ENCODE measurements around the gene C19orf12. TPM values are rescaled to one million over a fixed set of nuclear protein-coding genes. Genes with fewer than 3 reads are reported as not detected.

The C19orf12 gene
- total RNA-seq (10 to 100 TPM; 24.2 to 29.8 TPM), polyA plus RNA-seq (ENCODE audit: insufficient read length in 2 of 2) (10 to 100 TPM; 42.7 to 42.9 TPM)
- long read RNA-seq, donor 1, transcript C19orf12-201 (3 exons, 2,464 nt) = major isoform, 11 of 14 reads
- long read RNA-seq, donor 1, partial matches to known transcripts = 0 of 14 reads
- long read RNA-seq, donor 1, other reads (novel, unspliced or antisense) = 0 of 14 reads
- long read RNA-seq, donor 2, partial matches to known transcripts = 0 of 8 reads
- long read RNA-seq, donor 2, other reads (novel, unspliced or antisense) = 0 of 8 reads
- long read RNA-seq, donor 3, transcript C19orf12-201 (3 exons, 2,464 nt) = major isoform, 7 of 12 reads
- long read RNA-seq, donor 3, partial matches to known transcripts = 0 of 12 reads
- long read RNA-seq, donor 3, other reads (novel, unspliced or antisense) = 0 of 12 reads
- long read RNA-seq, donor 4, transcript C19orf12-201 (3 exons, 2,464 nt) = major isoform, 7 of 9 reads
- long read RNA-seq, donor 4, partial matches to known transcripts = 0 of 9 reads
- long read RNA-seq, donor 4, other reads (novel, unspliced or antisense) = 0 of 9 reads

DNA sequence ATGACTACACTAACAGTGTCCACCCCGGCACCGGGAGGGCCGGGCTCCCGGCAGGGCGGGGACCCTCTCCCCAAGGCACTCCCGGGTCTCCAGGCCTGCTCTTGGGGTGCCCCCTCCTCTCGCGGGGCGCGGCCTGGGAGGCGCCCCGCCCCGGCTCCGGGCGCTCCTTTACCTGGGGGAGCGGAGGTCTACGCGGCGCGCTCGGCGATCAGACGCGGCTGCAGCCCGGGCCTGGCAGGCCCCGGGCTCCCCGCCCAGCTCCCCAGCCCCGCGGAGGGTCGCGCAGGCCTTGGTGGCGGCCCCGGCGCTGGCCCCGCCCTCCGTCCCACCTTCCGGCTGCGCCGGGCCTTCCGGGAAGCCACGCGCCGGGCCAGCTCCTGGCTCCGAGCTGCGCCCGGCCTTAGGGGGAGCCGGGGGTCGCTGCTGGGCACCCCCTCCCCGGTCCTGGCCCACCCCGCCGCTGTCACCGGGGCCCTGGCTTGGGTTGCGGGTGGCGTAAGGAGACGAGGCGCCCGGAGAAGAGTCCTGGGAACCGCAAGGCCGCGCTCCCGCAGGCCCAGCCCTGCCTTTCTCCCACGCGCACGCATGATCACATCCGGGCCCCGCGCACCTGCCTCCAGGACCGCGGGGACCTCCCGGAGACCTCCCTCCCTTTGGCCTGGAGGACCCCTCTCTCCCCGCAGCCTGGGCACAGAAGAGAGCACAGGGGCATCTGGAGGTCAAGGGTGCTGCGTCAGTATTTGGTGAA is at the start of gene C19orf12:
Gene C19orf12, minus strand, starts transcription at position 309 of the 748 bp plus-strand sequence. CDS start 6,848 bp downstream, outside the sequence.
- Histone ChIP-seq H3K27me3 (ENCODE audit: control insufficient read depth, insufficient read depth, low read length) (no peaks in the 10 kb centered on the region), H3K27ac (ENCODE audit: low read depth, low read length) (peak within 1 kb of the TSS; percentile 74), H3K4me3 (ENCODE audit: low read depth, low read length) (peak within 1 kb of the TSS; percentile 58), H3K9me3 (ENCODE audit: control insufficient read depth, insufficient read depth, low read length) (no peaks in the 10 kb centered on the region), H3K36me3 (ENCODE audit: control insufficient read depth, insufficient read depth, low read length) (peaks cover 7% of the 10 kb centered on the region), H3K4me1 (ENCODE audit: control insufficient read depth, insufficient read depth, low read length) (peaks cover 34% of the 10 kb centered on the region)
- WGBS (ENCODE audit: insufficient coverage) = 0% methylated on average over 70 of the region's 72 CpGs
- DNase-seq (ENCODE audit: low read depth in 4 of 6, low spot score in 6 of 6) = peak in 5 of 6 donors; percentile 19 to 90 (median 67)

DNA sequence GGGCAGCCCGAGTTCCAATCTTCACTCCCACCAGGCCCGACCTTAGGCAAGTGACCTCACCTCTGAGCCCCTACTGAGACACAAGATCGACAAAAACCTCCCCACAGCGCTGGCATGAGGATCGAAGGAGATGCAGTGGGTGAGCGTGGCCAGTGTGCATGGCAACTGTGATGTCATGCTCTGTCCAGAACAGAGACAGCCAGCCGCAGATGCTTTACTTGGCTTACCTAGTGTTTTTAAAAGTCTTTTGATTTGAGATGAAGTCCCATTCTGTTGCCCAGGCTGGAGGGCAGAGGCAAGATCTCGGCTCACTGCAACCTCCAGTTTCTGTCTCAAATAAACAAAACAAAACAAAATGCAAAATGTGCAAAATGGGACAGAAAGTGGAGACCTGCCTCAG is 49.3 kb upstream of the C19orf12 start:
- DNase-seq (ENCODE audit: low read depth in 4 of 6, low spot score in 6 of 6) = no peak
- Histone ChIP-seq H3K4me1 (ENCODE audit: control insufficient read depth, insufficient read depth, low read length) (no peaks in the 10 kb centered on the region), H3K4me3 (ENCODE audit: low read depth, low read length) (no peak overlapping the region), H3K27me3 (ENCODE audit: control insufficient read depth, insufficient read depth, low read length) (no peaks in the 10 kb centered on the region), H3K36me3 (ENCODE audit: control insufficient read depth, insufficient read depth, low read length) (no peaks in the 10 kb centered on the region), H3K9me3 (ENCODE audit: control insufficient read depth, insufficient read depth, low read length) (no peaks in the 10 kb centered on the region), H3K27ac (ENCODE audit: low read depth, low read length) (no peak overlapping the region)
- WGBS (ENCODE audit: insufficient coverage) = 84% methylated on average over 4 of the region's 8 CpGs

DNA sequence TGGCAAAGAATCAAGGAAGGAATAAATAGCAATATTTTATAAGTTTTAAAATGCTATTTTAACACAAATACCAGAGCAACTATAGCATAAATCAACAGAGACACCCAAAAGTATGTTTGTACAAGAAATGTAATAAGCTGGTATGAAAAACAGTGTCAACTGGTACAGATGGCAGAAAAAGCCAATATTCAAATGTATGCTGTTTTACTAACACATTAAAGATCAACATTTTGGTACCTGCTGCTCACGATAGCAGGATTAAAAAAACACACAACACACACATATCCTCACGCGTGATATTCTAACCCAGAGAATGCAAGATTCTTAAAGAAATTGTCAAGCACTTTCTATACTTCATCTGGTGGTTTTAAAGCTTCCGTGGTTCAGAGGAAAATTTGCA is 48.1 kb upstream of the C19orf12 start:
- Histone ChIP-seq H3K4me1 (ENCODE audit: control insufficient read depth, insufficient read depth, low read length) (no peaks in the 10 kb centered on the region), H3K27me3 (ENCODE audit: control insufficient read depth, insufficient read depth, low read length) (no peaks in the 10 kb centered on the region), H3K36me3 (ENCODE audit: control insufficient read depth, insufficient read depth, low read length) (no peaks in the 10 kb centered on the region), H3K4me3 (ENCODE audit: low read depth, low read length) (no peak overlapping the region), H3K9me3 (ENCODE audit: control insufficient read depth, insufficient read depth, low read length) (no peaks in the 10 kb centered on the region), H3K27ac (ENCODE audit: low read depth, low read length) (no peak overlapping the region)
- 82% methylated on average over 2 of the region's 4 CpGs for WGBS (ENCODE audit: insufficient coverage)
- peak in 1 of 6 donors; percentile 79 for DNase-seq (ENCODE audit: low read depth in 4 of 6, low spot score in 6 of 6)

DNA sequence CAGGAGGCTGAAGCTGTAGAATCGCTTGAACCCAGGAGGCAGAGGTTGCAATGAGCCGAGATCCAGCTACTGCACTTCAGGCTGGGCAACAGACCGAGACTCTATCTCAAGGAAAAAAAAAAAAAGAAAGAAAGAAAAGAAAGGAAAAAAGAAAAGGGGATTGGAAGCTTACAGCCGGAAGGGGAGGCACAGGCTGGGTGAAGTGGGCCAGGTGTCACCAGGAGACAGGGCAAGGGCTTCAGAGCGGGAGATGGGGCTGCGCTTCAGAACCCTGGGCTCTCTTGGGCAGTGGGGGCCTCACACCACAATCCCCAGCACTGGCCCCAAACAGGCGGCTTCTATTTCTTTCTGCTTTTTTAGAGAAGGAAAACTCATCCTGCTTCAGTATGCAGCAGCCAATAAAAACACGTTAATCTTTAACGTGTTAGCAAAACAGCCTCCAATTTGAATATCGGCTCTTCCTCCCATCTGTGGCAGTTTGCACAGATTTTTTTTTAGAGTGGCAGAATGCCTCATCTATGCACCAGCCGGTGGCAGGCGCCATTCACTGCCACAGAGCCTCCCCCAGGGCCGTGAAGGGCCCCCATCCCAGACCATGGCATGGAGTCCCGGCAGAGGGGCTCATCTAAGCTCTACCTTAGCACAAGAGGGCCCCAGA is 46.6 kb upstream of the C19orf12 start:
- H3K9me3 ChIP-seq (ENCODE audit: control insufficient read depth, insufficient read depth, low read length) = no peaks in the 10 kb centered on the region
- H3K36me3 ChIP-seq (ENCODE audit: control insufficient read depth, insufficient read depth, low read length) = no peaks in the 10 kb centered on the region
- no peaks in the 10 kb centered on the region for H3K4me1 ChIP-seq (ENCODE audit: control insufficient read depth, insufficient read depth, low read length)
- 68% methylated on average over 13 of the region's 14 CpGs for WGBS (ENCODE audit: insufficient coverage)
- H3K27ac ChIP-seq (ENCODE audit: low read depth, low read length) = no peak overlapping the region
- DNase-seq (ENCODE audit: low read depth in 4 of 6, low spot score in 6 of 6) = peak in 2 of 6 donors; percentile 12 to 85
- no peaks in the 10 kb centered on the region for H3K27me3 ChIP-seq (ENCODE audit: control insufficient read depth, insufficient read depth, low read length)
- no peak overlapping the region for H3K4me3 ChIP-seq (ENCODE audit: low read depth, low read length)

DNA sequence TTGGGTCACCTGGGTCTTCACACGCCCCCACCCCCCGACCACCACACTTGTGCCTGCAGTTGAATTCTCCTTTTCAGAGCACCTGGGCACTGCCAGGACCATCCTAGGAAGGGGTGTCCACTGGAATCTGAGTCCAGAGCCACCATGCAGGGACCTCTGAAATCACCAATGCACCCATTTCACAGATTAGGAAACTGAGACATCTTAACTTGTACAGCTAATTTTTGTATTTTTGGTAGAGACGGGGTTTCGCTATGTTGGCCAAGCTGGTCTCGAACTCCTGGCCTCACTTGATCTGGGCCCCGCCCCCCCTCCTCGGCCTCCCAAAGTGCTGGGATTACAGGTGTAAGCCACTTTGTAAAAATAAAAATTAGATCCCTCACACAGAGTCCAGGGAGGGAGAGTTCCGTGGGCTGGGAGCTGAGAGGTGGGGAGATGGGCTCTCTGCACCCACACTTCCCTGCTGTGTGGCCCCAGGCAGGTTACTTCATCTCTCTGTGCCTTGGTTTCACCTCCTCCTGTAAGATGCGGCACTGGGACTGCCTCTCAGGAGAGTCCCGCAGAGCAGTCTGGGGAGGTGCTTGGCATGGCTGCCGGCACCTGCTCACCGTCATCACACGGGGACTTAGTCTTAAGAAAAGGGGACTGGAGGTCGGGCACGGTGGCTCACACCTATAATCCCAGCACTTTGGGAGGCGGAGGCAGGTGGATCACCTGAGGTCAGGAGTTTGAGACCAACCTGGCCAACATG is 45.9 kb upstream of the C19orf12 start:
- Histone ChIP-seq H3K9me3 (ENCODE audit: control insufficient read depth, insufficient read depth, low read length) (no peaks in the 10 kb centered on the region), H3K27me3 (ENCODE audit: control insufficient read depth, insufficient read depth, low read length) (no peaks in the 10 kb centered on the region), H3K36me3 (ENCODE audit: control insufficient read depth, insufficient read depth, low read length) (no peaks in the 10 kb centered on the region), H3K4me3 (ENCODE audit: low read depth, low read length) (no peak overlapping the region), H3K4me1 (ENCODE audit: control insufficient read depth, insufficient read depth, low read length) (no peaks in the 10 kb centered on the region), H3K27ac (ENCODE audit: low read depth, low read length) (no peak overlapping the region)
- 90% methylated on average over 4 of the region's 16 CpGs for WGBS (ENCODE audit: insufficient coverage)
- no peak for DNase-seq (ENCODE audit: low read depth in 4 of 6, low spot score in 6 of 6)

DNA sequence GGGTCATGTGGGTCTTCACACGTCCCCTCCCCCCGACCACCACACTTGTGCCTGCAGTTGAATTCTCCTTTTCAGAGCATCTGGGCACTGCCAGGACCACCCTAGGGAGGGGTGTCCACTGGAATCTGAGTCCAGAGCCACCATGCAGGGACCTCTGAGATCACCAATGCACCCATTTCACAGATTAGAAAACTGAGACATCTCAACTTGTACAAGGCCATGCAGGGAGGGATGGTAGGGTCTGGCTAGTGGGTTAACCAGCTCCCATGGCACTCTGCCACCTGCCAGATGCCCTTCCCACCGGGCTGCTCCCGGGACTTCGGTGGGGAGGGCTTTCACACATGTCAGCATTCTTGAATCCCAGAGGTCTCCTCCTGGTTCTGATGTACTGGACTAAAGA is 44.3 kb upstream of the C19orf12 start:
- Histone ChIP-seq H3K27ac (ENCODE audit: low read depth, low read length) (no peak overlapping the region), H3K4me3 (ENCODE audit: low read depth, low read length) (no peak overlapping the region), H3K9me3 (ENCODE audit: control insufficient read depth, insufficient read depth, low read length) (no peaks in the 10 kb centered on the region), H3K27me3 (ENCODE audit: control insufficient read depth, insufficient read depth, low read length) (no peaks in the 10 kb centered on the region), H3K4me1 (ENCODE audit: control insufficient read depth, insufficient read depth, low read length) (no peaks in the 10 kb centered on the region), H3K36me3 (ENCODE audit: control insufficient read depth, insufficient read depth, low read length) (no peaks in the 10 kb centered on the region)
- WGBS (ENCODE audit: insufficient coverage) = 89% methylated on average over 5 of the region's 5 CpGs
- no peak for DNase-seq (ENCODE audit: low read depth in 4 of 6, low spot score in 6 of 6)

DNA sequence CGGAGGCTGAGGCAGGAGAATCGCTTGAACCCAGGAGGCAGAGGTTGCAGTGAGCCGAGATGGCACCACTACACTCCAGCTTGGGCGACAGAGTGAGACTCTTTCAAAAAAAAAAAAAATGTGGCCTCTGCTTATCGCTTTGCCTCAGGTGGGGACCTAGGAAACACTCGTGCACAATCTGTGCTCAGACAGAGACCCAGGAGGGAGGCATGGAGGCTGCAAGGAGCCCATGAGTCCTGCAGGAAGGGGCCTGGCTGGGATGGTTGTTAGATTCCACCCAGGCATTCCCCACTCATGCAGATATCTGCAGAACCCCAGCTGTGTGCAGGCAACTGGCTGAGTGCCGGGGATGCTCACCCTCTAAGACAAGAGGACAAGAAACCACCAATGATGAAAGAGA is 43.8 kb upstream of the C19orf12 start:
- Histone ChIP-seq H3K4me1 (ENCODE audit: control insufficient read depth, insufficient read depth, low read length) (no peaks in the 10 kb centered on the region), H3K27me3 (ENCODE audit: control insufficient read depth, insufficient read depth, low read length) (no peaks in the 10 kb centered on the region), H3K36me3 (ENCODE audit: control insufficient read depth, insufficient read depth, low read length) (no peaks in the 10 kb centered on the region), H3K9me3 (ENCODE audit: control insufficient read depth, insufficient read depth, low read length) (no peaks in the 10 kb centered on the region), H3K4me3 (ENCODE audit: low read depth, low read length) (no peak overlapping the region), H3K27ac (ENCODE audit: low read depth, low read length) (no peak overlapping the region)
- 92% methylated on average over 7 of the region's 7 CpGs for WGBS (ENCODE audit: insufficient coverage)
- DNase-seq (ENCODE audit: low read depth in 4 of 6, low spot score in 6 of 6) = no peak

DNA sequence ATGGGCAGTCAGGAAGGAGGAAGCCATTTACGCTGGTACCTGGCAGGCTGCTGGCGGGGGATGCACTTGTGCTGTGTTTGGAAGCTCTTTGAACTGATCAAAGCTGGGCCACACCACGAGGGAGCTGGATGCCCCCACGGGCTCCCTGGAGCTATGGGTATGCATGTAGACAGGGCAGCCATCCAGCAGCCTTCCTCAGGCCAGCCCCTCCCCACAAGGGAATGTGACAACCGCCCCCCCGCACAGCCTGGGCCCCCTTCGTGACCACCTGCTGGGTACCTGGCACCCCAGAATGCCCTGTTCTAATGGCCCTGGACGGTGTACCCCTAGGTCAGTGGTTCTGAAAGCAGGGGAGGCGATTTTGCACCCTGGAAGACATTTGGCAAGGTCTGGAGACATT is 42.5 kb upstream of the C19orf12 start:
- no peak for DNase-seq (ENCODE audit: low read depth in 4 of 6, low spot score in 6 of 6)

DNA sequence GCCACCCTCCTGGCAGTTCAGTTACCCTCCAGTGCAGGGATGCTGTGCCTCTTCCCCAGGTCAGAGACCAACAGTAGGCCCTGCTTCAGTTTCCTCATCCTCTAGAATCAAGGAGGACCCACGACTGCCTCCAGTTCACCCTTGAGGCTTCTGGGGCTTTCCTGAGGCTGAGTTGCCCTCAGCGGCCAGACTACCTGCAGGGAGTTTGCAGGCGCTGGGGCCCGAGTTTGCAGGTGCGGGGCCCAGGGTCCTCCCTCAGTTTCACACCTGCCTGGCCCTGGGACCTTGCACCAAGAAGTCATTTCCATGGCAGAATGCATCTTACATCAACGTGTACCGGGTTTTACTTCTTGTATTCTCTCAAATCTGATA is 38.9 kb upstream of the C19orf12 start:
- WGBS (ENCODE audit: insufficient coverage) = 89% methylated on average over 7 of the region's 7 CpGs
- Histone ChIP-seq H3K27me3 (ENCODE audit: control insufficient read depth, insufficient read depth, low read length) (no peaks in the 10 kb centered on the region), H3K4me3 (ENCODE audit: low read depth, low read length) (no peak overlapping the region), H3K36me3 (ENCODE audit: control insufficient read depth, insufficient read depth, low read length) (no peaks in the 10 kb centered on the region), H3K4me1 (ENCODE audit: control insufficient read depth, insufficient read depth, low read length) (no peaks in the 10 kb centered on the region), H3K9me3 (ENCODE audit: control insufficient read depth, insufficient read depth, low read length) (no peaks in the 10 kb centered on the region), H3K27ac (ENCODE audit: low read depth, low read length) (no peak overlapping the region)
- DNase-seq (ENCODE audit: low read depth in 4 of 6, low spot score in 6 of 6) = no peak

More for the DNA sequence above, 42.5 kb upstream of the C19orf12 start:
- Histone ChIP-seq H3K4me3 (ENCODE audit: low read depth, low read length) (no peak overlapping the region), H3K27me3 (ENCODE audit: control insufficient read depth, insufficient read depth, low read length) (no peaks in the 10 kb centered on the region), H3K9me3 (ENCODE audit: control insufficient read depth, insufficient read depth, low read length) (no peaks in the 10 kb centered on the region), H3K4me1 (ENCODE audit: control insufficient read depth, insufficient read depth, low read length) (no peaks in the 10 kb centered on the region), H3K27ac (ENCODE audit: low read depth, low read length) (no peak overlapping the region), H3K36me3 (ENCODE audit: control insufficient read depth, insufficient read depth, low read length) (no peaks in the 10 kb centered on the region)
- 73% methylated on average over 9 of the region's 9 CpGs for WGBS (ENCODE audit: insufficient coverage)

Data from spinal cord (tissue), 10 donors.